ENCODE measurements around the gene CRELD2.

CRELD2 gene

GRCh38 chr22:49958931-49959781 lies 40.7 kb downstream of the CRELD2 start:
- peak overlapping the region; percentile 99 for H3K18ac ChIP-seq (ENCODE audit: low read length)
- H2BK120ac ChIP-seq (ENCODE audit: low read depth, low read length), result peak overlapping the region; percentile 91
- peak overlapping the region; percentile 93 for H3K4me2 ChIP-seq (ENCODE audit: insufficient read depth, low read length, poor library complexity, severe bottlenecking)
- H3K23ac ChIP-seq (ENCODE audit: low read depth, low read length, poor library complexity), result peak overlapping the region; percentile 91
- peak overlapping the region; percentile 99 for H2BK15ac ChIP-seq (ENCODE audit: low read length)
- peaks cover 0 to 7% (median 2%) of the 10 kb centered on the region in 3 experiments for H3K27me3 ChIP-seq (ENCODE audit: control insufficient read depth in 3 of 3, insufficient read depth in 3 of 3, low read depth in 1 of 3, low read length in 3 of 3)
- H3K27ac ChIP-seq (replicated peaks; ENCODE audit: low read length), result no peak overlapping the region
- H3K4me1 ChIP-seq (ENCODE audit: control insufficient read depth in 2 of 2, insufficient read depth in 1 of 2, low read depth in 1 of 2, low read length in 2 of 2), result peaks cover 16 to 21% of the 10 kb centered on the region in 2 donors
- peak overlapping the region; percentile 93 for H2BK12ac ChIP-seq (ENCODE audit: low read length)
- H4K8ac ChIP-seq (ENCODE audit: low read depth, low read length), result no peak overlapping the region
- H2BK5ac ChIP-seq (ENCODE audit: low read length), result peak overlapping the region; percentile 97
- H3K9ac ChIP-seq (ENCODE audit: low read depth, low read length, poor library complexity), result peak overlapping the region; percentile 88
- H3K79me1 ChIP-seq (ENCODE audit: low read depth, low read length), result peaks cover 26% of the 10 kb centered on the region
- H2AK5ac ChIP-seq (ENCODE audit: low read depth, low read length), result peak overlapping the region; percentile 100
- no CpG with 5 or more reads among the region's 29 CpGs for WGBS, 2 donors (ENCODE audit: extremely low coverage in 2 of 2, insufficient read length in 2 of 2, insufficient replicate concordance in 1 of 2)
- H2AFZ ChIP-seq (ENCODE audit: low read length), result peak overlapping the region; percentile 23
- H3K14ac ChIP-seq (ENCODE audit: low read length), result peak overlapping the region; percentile 47
- no peaks in the 10 kb centered on the region for H3K9me3 ChIP-seq (replicated peaks in 1 of 2; ENCODE audit: control insufficient read depth in 2 of 2, insufficient read depth in 1 of 2, low read depth in 1 of 2, low read length in 2 of 2)
- DNase-seq (ENCODE audit: low spot score), result no peak
- peak overlapping the region; percentile 14 for H4K91ac ChIP-seq (ENCODE audit: low read depth, low read length, poor library complexity)
- peak overlapping the region; percentile 98 for H3K4ac ChIP-seq (ENCODE audit: low read length)
- H3K36me3 ChIP-seq (replicated peaks in 1 of 2; ENCODE audit: control insufficient read depth in 2 of 2, insufficient read depth in 2 of 2, low read length in 2 of 2), result peaks cover 16 to 25% of the 10 kb centered on the region in 2 donors
- peak overlapping the region; percentile 87 to 89 for H3K4me3 ChIP-seq (ENCODE audit: low read length in 2 of 2)

GRCh38 chr22:49959782-49960158 lies 41.3 kb downstream of the CRELD2 start:
- peaks cover 0 to 7% (median 2%) of the 10 kb centered on the region in 3 experiments for H3K27me3 ChIP-seq (ENCODE audit: control insufficient read depth in 3 of 3, insufficient read depth in 3 of 3, low read depth in 1 of 3, low read length in 3 of 3)
- no CpG with 5 or more reads among the region's 21 CpGs for WGBS, 2 donors (ENCODE audit: extremely low coverage in 2 of 2, insufficient read length in 2 of 2, insufficient replicate concordance in 1 of 2)
- peak overlapping the region; percentile 91 for H2BK120ac ChIP-seq (ENCODE audit: low read depth, low read length)
- H3K36me3 ChIP-seq (replicated peaks in 1 of 2; ENCODE audit: control insufficient read depth in 2 of 2, insufficient read depth in 2 of 2, low read length in 2 of 2), result peaks cover 19 to 29% of the 10 kb centered on the region in 2 donors
- H2BK5ac ChIP-seq (ENCODE audit: low read length), result peak overlapping the region; percentile 97
- peak overlapping the region; percentile 98 for H3K4ac ChIP-seq (ENCODE audit: low read length)
- H4K91ac ChIP-seq (ENCODE audit: low read depth, low read length, poor library complexity), result no peak overlapping the region
- peak overlapping the region; percentile 47 for H3K14ac ChIP-seq (ENCODE audit: low read length)
- H2AK5ac ChIP-seq (ENCODE audit: low read depth, low read length), result peak overlapping the region; percentile 100
- DNase-seq (ENCODE audit: low spot score), result no peak
- H3K9me3 ChIP-seq (replicated peaks in 1 of 2; ENCODE audit: control insufficient read depth in 2 of 2, insufficient read depth in 1 of 2, low read depth in 1 of 2, low read length in 2 of 2), result no peaks in the 10 kb centered on the region
- peak overlapping the region; percentile 86 for H4K8ac ChIP-seq (ENCODE audit: low read depth, low read length)
- H3K27ac ChIP-seq (replicated peaks; ENCODE audit: low read length), result peak overlapping the region; percentile 66
- peak overlapping the region; percentile 99 for H2BK15ac ChIP-seq (ENCODE audit: low read length)
- peak overlapping the region; percentile 99 for H3K18ac ChIP-seq (ENCODE audit: low read length)
- peak overlapping the region; percentile 87 to 89 for H3K4me3 ChIP-seq (ENCODE audit: low read length in 2 of 2)
- peak overlapping the region; percentile 91 for H3K23ac ChIP-seq (ENCODE audit: low read depth, low read length, poor library complexity)
- H3K4me1 ChIP-seq (ENCODE audit: control insufficient read depth in 2 of 2, insufficient read depth in 1 of 2, low read depth in 1 of 2, low read length in 2 of 2), result peaks cover 16 to 21% of the 10 kb centered on the region in 2 donors
- H2AFZ ChIP-seq (ENCODE audit: low read length), result peak overlapping the region; percentile 98
- H3K9ac ChIP-seq (ENCODE audit: low read depth, low read length, poor library complexity), result peak overlapping the region; percentile 88
- H3K79me1 ChIP-seq (ENCODE audit: low read depth, low read length), result peaks cover 26% of the 10 kb centered on the region
- peak overlapping the region; percentile 90 for H2BK12ac ChIP-seq (ENCODE audit: low read length)
- peak overlapping the region; percentile 93 for H3K4me2 ChIP-seq (ENCODE audit: insufficient read depth, low read length, poor library complexity, severe bottlenecking)

GRCh38 chr22:49960159-49961004 lies 41.9 kb downstream of the CRELD2 start, which contains the start of gene PIM3:
PIM3 (plus strand) TSS chr22:49960772; CDS start chr22:49960948, 176 bp downstream.
- peak within 1 kb of the TSS; percentile 90 for H3K27ac ChIP-seq (replicated peaks; ENCODE audit: low read length)
- H3K36me3 ChIP-seq (replicated peaks in 1 of 2; ENCODE audit: control insufficient read depth in 2 of 2, insufficient read depth in 2 of 2, low read length in 2 of 2), result peaks cover 21 to 29% of the 10 kb centered on the region in 2 donors
- peaks cover 16 to 21% of the 10 kb centered on the region in 2 donors for H3K4me1 ChIP-seq (ENCODE audit: control insufficient read depth in 2 of 2, insufficient read depth in 1 of 2, low read depth in 1 of 2, low read length in 2 of 2)
- H4K91ac ChIP-seq (ENCODE audit: low read depth, low read length, poor library complexity), result no peak within 1 kb of the TSS
- peak within 1 kb of the TSS; percentile 99 for H3K18ac ChIP-seq (ENCODE audit: low read length)
- peak within 1 kb of the TSS; percentile 93 for H3K23ac ChIP-seq (ENCODE audit: low read depth, low read length, poor library complexity)
- peak within 1 kb of the TSS; percentile 93 for H3K4me2 ChIP-seq (ENCODE audit: insufficient read depth, low read length, poor library complexity, severe bottlenecking)
- H3K9ac ChIP-seq (ENCODE audit: low read depth, low read length, poor library complexity), result peak within 1 kb of the TSS; percentile 99
- no CpG with 5 or more reads among the region's 137 CpGs for WGBS, 2 donors (ENCODE audit: extremely low coverage in 2 of 2, insufficient read length in 2 of 2, insufficient replicate concordance in 1 of 2)
- peak within 1 kb of the TSS; percentile 90 for H2BK12ac ChIP-seq (ENCODE audit: low read length)
- peak within 1 kb of the TSS; percentile 86 for H4K8ac ChIP-seq (ENCODE audit: low read depth, low read length)
- DNase-seq (ENCODE audit: low spot score), result peak; percentile 94
- no peaks in the 10 kb centered on the region for H3K9me3 ChIP-seq (replicated peaks in 1 of 2; ENCODE audit: control insufficient read depth in 2 of 2, insufficient read depth in 1 of 2, low read depth in 1 of 2, low read length in 2 of 2)
- peak within 1 kb of the TSS; percentile 98 for H3K4ac ChIP-seq (ENCODE audit: low read length)
- peak within 1 kb of the TSS; percentile 99 for H2BK15ac ChIP-seq (ENCODE audit: low read length)
- H2BK5ac ChIP-seq (ENCODE audit: low read length), result peak within 1 kb of the TSS; percentile 97
- peak within 1 kb of the TSS; percentile 87 to 89 for H3K4me3 ChIP-seq (ENCODE audit: low read length in 2 of 2)
- peak within 1 kb of the TSS; percentile 98 for H2AFZ ChIP-seq (ENCODE audit: low read length)
- H3K79me1 ChIP-seq (ENCODE audit: low read depth, low read length), result peaks cover 26% of the 10 kb centered on the region
- H2BK120ac ChIP-seq (ENCODE audit: low read depth, low read length), result peak within 1 kb of the TSS; percentile 96
- peak within 1 kb of the TSS; percentile 100 for H3K14ac ChIP-seq (ENCODE audit: low read length)
- peaks cover 0 to 7% (median 2%) of the 10 kb centered on the region in 3 experiments for H3K27me3 ChIP-seq (ENCODE audit: control insufficient read depth in 3 of 3, insufficient read depth in 3 of 3, low read depth in 1 of 3, low read length in 3 of 3)
- H2AK5ac ChIP-seq (ENCODE audit: low read depth, low read length), result peak within 1 kb of the TSS; percentile 100
